Measurements from ENCODE around the gene ZDHHC3.

DNA sequence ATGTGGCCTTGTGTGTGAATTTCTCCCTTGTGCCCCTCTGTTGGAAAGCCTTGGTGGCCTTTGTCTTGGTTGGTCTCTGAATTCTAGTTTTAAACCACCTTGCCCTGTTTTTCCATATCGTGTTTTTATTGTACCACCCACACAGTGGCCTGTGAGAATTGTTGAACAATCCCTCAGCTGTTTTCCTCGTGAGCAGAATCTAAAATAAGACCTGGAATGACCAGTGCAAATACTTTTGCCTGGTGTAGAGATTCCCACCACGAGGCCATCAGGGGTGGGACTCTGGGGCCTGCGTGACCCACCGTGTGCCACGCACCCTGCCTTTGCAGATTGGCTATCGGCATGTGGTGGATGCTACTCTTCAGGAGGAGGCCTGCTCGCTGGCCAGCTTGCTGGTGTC lies 31.1 kb upstream of the ZDHHC3 start:
- TF ChIP-seq, protein P1, sequence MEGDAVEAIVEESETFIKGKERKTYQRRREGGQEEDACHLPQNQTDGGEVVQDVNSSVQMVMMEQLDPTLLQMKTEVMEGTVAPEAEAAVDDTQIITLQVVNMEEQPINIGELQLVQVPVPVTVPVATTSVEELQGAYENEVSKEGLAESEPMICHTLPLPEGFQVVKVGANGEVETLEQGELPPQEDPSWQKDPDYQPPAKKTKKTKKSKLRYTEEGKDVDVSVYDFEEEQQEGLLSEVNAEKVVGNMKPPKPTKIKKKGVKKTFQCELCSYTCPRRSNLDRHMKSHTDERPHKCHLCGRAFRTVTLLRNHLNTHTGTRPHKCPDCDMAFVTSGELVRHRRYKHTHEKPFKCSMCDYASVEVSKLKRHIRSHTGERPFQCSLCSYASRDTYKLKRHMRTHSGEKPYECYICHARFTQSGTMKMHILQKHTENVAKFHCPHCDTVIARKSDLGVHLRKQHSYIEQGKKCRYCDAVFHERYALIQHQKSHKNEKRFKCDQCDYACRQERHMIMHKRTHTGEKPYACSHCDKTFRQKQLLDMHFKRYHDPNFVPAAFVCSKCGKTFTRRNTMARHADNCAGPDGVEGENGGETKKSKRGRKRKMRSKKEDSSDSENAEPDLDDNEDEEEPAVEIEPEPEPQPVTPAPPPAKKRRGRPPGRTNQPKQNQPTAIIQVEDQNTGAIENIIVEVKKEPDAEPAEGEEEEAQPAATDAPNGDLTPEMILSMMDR (IDR thresholded peaks at IDR 0.05), result no peak
- no peak for TF ChIP-seq POLR2A (IDR thresholded peaks at IDR 0.05)
